NOMO-1 treated with DMSO at 0.1 percent for 48 hours (cell line): ENCODE results near the gene PEX10.
A peak's percentile ranks its signal among the peaks of the same experiment; 100 is the strongest.
"Not testable (repeated sequence)": the region's sequence is repeated elsewhere in the genome, so short reads cannot be mapped to it uniquely, and the experiment has no call there.

ENCODE experiments used
- DNase-seq: peaks from one replicate; lab custom pipeline; 2025; ENCODE audit not compliant: unreplicated experiment; lab: John Stamatoyannopoulos, UW

PEX10 gene

GRCh38 chr1:2412395-2412772 lies at the start of gene PEX10:
Gene PEX10 (minus strand): TSS chr1:2412564. CDS start chr1:2412502, 62 bp downstream.
- DNase-seq, result peak; percentile 91

- no peak for DNase-seq
These were observed 48.8 kb upstream of the PEX10 start for GRCh38 chr1:2460996-2461751.

- DNase-seq, result no peak
These were observed 47.8 kb upstream of the PEX10 start for GRCh38 chr1:2460203-2460602.

DNA sequence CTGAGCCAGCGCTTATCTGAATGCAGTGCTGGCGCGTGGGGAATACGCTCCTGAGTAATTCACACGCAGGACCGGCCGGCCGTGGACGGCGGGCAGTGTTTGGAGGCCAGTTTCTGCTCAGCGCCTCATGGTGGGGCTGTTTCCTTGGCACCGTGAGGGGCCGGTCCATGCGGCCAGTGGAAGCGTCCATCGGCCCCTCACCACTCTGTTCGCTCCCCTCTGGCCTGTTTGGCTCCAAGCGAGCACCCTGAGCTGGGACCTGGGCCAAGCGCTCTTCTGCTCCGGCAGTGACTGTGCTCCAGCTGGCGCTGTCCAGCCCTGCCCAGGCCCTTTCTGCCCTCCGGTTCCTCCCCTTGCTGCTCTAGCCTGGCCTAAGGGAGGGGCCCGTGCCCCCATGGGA lies 47.4 kb upstream of the PEX10 start:
- no peak for DNase-seq

- not testable (repeated sequence) for DNase-seq
These were observed 46.9 kb upstream of the PEX10 start for GRCh38 chr1:2459102-2459753.

- DNase-seq, result no peak
These were observed 46.3 kb upstream of the PEX10 start for GRCh38 chr1:2458687-2459086.

- DNase-seq, result no peak
These were observed 45.1 kb upstream of the PEX10 start for GRCh38 chr1:2457444-2457843.

- DNase-seq, result no peak
These were observed 43.4 kb upstream of the PEX10 start for GRCh38 chr1:2455757-2456156.

DNA sequence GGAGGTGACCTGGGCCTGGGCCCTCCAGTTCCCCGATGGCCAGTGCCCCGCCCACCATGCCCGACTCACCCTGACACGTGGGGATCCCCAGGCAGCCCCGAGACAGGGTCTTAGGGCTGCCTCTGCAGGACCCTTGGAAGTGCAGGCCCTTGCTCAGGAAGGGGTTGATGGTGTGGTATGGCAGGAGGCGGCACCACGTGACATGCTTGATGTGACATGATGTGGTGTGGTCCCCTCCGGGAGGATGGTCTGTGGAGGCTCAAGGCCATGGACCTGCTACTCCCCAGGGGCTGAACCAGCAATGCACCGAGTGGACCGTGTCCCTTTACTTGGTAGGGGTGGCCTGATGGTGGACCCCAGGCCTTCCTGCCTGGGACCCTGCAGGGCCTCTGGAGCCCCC lies 41.9 kb upstream of the PEX10 start:
- no peak for DNase-seq

GRCh38 chr1:2452932-2453315 lies 40.6 kb upstream of the PEX10 start:
- no peak for DNase-seq

GRCh38 chr1:2452201-2452931 lies 40.0 kb upstream of the PEX10 start:
- no peak for DNase-seq

DNA sequence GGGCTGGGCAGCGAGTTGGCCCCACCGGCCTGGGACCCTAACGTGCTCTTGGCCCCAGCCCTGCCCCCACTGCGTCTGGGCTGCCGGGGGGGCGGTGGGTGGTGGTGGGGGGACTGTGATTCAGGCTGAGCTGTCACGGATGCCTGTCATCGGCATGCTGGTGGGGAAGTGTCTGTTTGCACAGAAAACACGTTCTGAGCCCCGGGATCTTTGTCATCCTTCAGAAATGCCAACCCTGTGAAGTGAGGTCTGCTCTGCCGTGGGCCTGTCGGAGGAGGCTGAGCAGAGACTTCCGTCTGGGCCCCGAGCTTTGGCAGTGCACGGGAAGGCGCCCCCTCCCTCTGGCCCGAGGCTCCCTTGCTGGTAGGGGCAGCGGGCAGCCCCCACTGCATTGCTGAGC lies 39.4 kb upstream of the PEX10 start:
- no peak for DNase-seq

GRCh38 chr1:2449636-2450454 lies 37.5 kb upstream of the PEX10 start:
- DNase-seq, result no peak

GRCh38 chr1:2448098-2448445 lies 35.7 kb upstream of the PEX10 start:
- no peak for DNase-seq

DNA sequence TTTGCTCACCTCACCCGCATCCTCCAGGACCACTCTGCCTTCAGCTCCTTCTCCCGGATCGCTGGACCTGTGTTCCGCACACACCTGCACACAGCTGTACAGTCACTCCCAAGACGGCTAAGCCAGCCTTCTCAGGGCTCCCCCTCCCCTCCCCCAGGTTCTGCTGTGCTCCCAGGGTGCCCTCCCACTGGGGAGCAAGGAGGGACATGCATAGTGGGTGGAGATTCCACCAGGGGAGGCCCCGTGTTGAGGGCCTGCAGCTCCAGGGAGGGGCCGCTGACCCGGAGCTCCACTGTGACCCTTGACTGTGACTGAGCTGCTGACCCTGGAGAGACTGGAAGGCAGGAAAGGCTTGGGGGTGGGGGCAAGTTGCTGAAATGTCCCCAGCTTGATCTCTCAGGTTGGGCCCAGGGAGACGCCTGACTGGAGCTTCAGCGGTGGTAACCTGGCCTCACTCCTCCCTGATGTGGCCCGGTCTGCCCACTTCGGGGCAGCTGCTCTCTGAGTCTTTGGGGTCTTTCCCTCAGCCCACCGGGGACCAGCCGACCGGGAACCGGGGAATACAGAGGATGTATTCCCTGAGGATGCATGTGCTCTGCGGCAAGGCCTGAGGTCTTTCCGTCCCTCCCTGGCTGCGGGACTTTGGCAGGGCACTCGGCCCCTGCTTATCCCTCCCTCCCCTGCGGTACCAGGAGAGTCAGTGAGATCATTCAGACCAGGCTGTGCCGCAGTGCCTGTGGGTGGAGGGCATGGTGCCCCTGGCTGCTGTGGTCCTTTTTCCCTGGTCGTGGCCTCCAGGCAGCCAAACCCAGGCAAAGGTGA lies 35.1 kb upstream of the PEX10 start:
- no peak for DNase-seq

GRCh38 chr1:2446861-2447260 lies 34.5 kb upstream of the PEX10 start:
- no peak for DNase-seq

- no peak for DNase-seq
These were observed 34.0 kb upstream of the PEX10 start for GRCh38 chr1:2446394-2446793.

GRCh38 chr1:2445823-2446215 lies 33.5 kb upstream of the PEX10 start:
- DNase-seq, result no peak

- DNase-seq, result no peak
These were observed 32.9 kb upstream of the PEX10 start for GRCh38 chr1:2445162-2445822.

DNA sequence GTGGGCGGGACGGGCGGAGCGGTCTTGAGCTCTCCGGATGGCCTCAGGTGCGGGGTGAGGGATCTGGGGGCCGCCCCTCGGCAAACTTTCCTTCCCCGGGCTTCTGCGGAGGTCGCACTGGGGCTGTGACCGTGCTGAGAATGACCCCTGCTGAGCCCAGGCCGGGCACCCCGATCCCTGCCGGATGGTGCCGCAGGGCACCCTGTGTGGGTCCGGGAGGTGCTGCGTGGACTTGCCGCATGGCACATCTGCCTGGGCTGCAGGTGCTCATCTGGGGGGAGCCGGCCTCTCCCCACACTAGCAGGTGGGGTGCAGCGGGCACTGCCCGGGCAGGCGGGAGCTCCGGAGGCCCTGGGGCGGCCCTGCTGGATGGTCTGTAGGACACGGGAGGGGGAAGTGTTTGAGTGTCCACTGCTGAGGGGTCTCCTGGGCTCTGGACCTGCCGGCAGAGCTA lies 31.8 kb upstream of the PEX10 start:
- DNase-seq, result no peak
